Glutamatergic neuron (in vitro differentiated cells): ENCODE measurements around the gene OR2V1. TPM values are rescaled to one million over a fixed set of nuclear protein-coding genes. Genes with fewer than 3 reads are reported as not detected.
"Not testable (repeated sequence)": the region's sequence is repeated elsewhere in the genome, so short reads cannot be mapped to it uniquely, and the experiment has no call there.

Experiments
- DNase-seq: peaks from one replicate; pipeline ENCODE4 v3.0.0; 2022
- H3K27ac Mint-ChIP-seq: one replicate; pipeline ENCODE4 v1.8.0; 2020; ENCODE audit warnings: mild to moderate bottlenecking, mixed read lengths, inconsistent platforms; ENCODE audit not compliant: unreplicated experiment
- H3K27me3 Mint-ChIP-seq: one replicate; pipeline ENCODE4 v1.8.0; 2020; ENCODE audit warnings: mild to moderate bottlenecking, moderate library complexity, mixed read lengths, inconsistent platforms; ENCODE audit not compliant: unreplicated experiment
- H3K36me3 Mint-ChIP-seq: one replicate; pipeline ENCODE4 v1.8.0; 2020; ENCODE audit warnings: mild to moderate bottlenecking, mixed read lengths, inconsistent platforms; ENCODE audit not compliant: unreplicated experiment
- H3K4me1 Mint-ChIP-seq: one replicate; pipeline ENCODE4 v1.8.0; 2020; ENCODE audit warnings: mild to moderate bottlenecking, low read depth, mixed read lengths, inconsistent platforms; ENCODE audit not compliant: unreplicated experiment
- H3K4me3 Mint-ChIP-seq: one replicate; pipeline ENCODE4 v1.8.0; 2020; ENCODE audit warnings: mild to moderate bottlenecking, mixed read lengths, inconsistent platforms; ENCODE audit not compliant: unreplicated experiment
- H3K9me3 Mint-ChIP-seq: one replicate; pipeline ENCODE4 v1.8.0; 2020; ENCODE audit warnings: mild to moderate bottlenecking, moderate library complexity, mixed read lengths, inconsistent platforms; ENCODE audit not compliant: unreplicated experiment
- total RNA-seq: library from RNA; stranded (reverse); fragmentation: NEBNext Ultra II Directional; extraction: Animal tissue kit (Norgen Biotek cat#: 25700); gene quantifications from one replicate; pipeline ENCODE4 v1.2.1, GENCODE V29; 2021; ENCODE audit not compliant: unreplicated experiment
- TF ChIP-seq, protein P1 (sequence below): fragments of 200-600 bp; sonication (generic); IDR thresholded peaks from one replicate; pipeline ENCODE4 v1.5.0; 2021; ENCODE audit not compliant: partially characterized antibody, unreplicated experiment

The OR2V1 gene
- total RNA-seq, 1 donor from 2014 or later = not detected

DNA sequence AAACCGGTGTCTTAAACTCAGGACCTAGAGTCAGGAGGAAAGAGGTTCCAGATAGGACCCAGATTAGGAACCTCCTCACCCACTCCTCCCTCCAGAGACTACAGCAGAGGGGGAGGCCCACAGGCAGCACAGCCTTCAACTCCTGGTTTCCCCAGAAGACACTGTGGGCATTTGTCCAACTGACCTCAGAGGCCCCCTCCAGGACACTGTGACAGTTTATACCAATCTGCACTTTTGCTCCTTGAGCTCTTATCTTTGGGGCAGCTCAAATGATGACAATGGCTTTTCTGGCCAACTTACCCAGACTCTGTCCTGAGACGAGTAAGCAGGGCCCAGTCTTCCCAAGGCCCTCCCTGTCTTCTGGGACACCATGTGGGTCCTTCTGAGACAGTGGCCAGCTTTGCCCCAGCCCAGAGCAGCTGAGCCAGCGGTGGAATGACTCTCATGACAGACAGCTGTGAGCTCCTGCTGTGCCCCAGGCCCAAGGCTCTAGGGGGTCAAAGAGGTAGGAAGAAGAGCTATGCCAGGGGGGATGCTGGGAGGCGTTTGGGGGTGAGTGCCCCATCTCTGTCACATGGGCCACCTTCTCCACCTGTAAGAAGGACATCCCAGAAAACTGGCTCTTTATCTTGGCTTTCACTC lies 30.7 kb upstream of the OR2V1 start:
- TF ChIP-seq, protein P1, sequence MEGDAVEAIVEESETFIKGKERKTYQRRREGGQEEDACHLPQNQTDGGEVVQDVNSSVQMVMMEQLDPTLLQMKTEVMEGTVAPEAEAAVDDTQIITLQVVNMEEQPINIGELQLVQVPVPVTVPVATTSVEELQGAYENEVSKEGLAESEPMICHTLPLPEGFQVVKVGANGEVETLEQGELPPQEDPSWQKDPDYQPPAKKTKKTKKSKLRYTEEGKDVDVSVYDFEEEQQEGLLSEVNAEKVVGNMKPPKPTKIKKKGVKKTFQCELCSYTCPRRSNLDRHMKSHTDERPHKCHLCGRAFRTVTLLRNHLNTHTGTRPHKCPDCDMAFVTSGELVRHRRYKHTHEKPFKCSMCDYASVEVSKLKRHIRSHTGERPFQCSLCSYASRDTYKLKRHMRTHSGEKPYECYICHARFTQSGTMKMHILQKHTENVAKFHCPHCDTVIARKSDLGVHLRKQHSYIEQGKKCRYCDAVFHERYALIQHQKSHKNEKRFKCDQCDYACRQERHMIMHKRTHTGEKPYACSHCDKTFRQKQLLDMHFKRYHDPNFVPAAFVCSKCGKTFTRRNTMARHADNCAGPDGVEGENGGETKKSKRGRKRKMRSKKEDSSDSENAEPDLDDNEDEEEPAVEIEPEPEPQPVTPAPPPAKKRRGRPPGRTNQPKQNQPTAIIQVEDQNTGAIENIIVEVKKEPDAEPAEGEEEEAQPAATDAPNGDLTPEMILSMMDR = no peak
- Mint-ChIP-seq H3K36me3 (no peaks in the 10 kb centered on the region), H3K9me3 (peaks cover 11% of the 10 kb centered on the region), H3K4me1 (peaks cover 6% of the 10 kb centered on the region), H3K27ac (no peak overlapping the region), H3K27me3 (peaks cover 17% of the 10 kb centered on the region), H3K4me3 (peak overlapping the region; percentile 72)
- DNase-seq = no peak

DNA sequence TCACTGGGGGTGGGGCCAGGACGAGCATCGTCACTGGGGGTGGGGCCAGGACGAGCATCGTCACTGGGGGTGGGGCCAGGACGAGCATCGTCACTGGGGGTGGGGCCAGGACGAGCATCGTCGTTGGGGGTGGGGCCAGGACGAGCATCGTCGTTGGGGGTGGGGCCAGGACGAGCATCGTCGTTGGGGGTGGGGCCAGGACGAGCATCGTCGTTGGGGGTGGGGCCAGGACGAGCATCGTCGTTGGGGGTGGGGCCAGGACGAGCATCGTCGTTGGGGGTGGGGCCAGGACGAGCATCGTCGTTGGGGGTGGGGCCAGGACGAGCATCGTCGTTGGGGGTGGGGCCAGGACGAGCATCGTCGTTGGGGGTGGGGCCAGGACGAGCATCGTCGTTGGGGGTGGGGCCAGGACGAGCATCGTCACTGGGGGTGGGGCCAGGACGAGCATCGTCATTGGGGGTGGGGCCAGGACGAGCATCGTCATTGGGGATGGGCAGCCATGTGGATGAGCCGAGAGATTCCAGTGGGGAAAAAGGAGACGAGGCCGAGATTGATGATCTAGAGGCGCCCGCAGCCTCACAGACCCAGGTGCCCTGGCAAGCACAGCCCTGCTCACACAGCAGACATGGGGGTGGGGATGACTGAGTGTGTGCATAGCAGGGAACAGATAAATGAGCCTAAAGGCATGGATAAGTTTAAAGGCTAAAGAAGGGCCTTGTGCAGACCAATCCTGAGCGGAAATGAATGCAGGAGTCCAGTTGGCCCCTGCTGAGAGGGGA lies 30.0 kb upstream of the OR2V1 start:
- H3K4me3 Mint-ChIP-seq = peak overlapping the region; percentile 72
- H3K27me3 Mint-ChIP-seq = peaks cover 17% of the 10 kb centered on the region
- not testable (repeated sequence) for H3K36me3 Mint-ChIP-seq, H3K4me1 Mint-ChIP-seq
- H3K27ac Mint-ChIP-seq = peak overlapping the region; percentile 84
- peak; percentile 60 for DNase-seq
- H3K9me3 Mint-ChIP-seq = peaks cover 11% of the 10 kb centered on the region

DNA sequence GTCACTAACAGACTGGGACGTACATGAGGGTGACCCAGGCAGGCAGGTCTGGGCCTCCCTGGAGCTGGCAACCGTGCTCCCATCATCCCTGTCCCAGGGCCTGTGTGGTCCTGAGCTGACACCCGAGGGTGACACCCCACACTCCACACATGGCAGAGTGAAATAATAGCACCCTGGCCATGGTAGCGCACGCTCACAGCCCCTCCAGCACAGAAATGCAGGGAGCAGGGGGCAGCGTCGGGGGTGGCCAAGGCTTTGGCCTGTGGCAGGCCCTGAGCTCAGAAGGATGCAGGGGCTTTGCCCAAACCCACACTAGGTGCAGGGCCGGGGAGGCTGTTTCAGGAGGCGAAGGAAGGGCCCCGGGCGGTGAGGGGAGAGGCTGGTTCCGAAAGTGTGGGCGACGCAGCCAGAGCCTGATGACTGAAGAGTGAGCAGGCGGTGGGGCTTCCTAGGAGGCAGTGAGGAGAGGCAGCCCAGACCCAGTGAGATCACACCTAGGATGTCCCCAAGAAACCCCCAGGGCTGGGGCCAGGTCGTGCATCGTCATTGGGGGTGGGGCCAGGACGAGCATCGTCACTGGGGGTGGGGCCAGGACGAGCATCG lies 29.3 kb upstream of the OR2V1 start:
- H3K36me3 Mint-ChIP-seq = no peaks in the 10 kb centered on the region
- TF ChIP-seq, protein P1 = no peak
- peak overlapping the region; percentile 67 for H3K4me3 Mint-ChIP-seq
- peaks cover 6% of the 10 kb centered on the region for H3K4me1 Mint-ChIP-seq
- DNase-seq = peak; percentile 78
- peak overlapping the region; percentile 73 for H3K27ac Mint-ChIP-seq
- peaks cover 14% of the 10 kb centered on the region for H3K27me3 Mint-ChIP-seq
- peaks cover 13% of the 10 kb centered on the region for H3K9me3 Mint-ChIP-seq

- peaks cover 13% of the 10 kb centered on the region for H3K9me3 Mint-ChIP-seq
- peaks cover 6% of the 10 kb centered on the region for H3K4me1 Mint-ChIP-seq
- H3K27me3 Mint-ChIP-seq = peaks cover 14% of the 10 kb centered on the region
- DNase-seq = peak; percentile 95
- no peaks in the 10 kb centered on the region for H3K36me3 Mint-ChIP-seq
- peak overlapping the region; percentile 74 for H3K4me3 Mint-ChIP-seq
- H3K27ac Mint-ChIP-seq = peak overlapping the region; percentile 53
- TF ChIP-seq, protein P1 = peak; percentile 80
Observed at GRCh38 chr5:181159286-181160151, 28.6 kb upstream of the OR2V1 start.

DNA sequence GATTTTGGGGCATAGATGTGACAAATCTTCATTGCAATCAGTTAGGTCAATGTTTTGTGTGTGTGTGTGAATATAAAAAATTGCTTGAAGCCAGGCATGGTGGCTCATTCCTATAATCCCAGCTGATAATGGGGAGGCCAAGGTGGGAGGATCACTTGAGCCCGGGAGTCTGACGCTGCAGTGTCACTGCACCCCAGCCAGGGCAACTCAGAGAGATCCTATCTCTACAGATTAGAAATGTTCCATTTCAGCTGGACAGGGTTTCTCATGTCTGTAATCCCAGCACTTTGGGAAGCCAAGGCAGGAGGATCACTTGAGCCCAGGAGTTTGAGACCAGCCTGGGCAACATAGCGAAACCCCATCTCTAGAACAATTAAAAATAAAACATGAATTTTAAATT lies 27.9 kb upstream of the OR2V1 start:
- TF ChIP-seq, protein P1 = no peak

More for the DNA sequence above, 27.9 kb upstream of the OR2V1 start:
- DNase-seq = no peak
- peaks cover 6% of the 10 kb centered on the region for H3K4me1 Mint-ChIP-seq
- no peak overlapping the region for H3K4me3 Mint-ChIP-seq
- peaks cover 11% of the 10 kb centered on the region for H3K9me3 Mint-ChIP-seq
- peaks cover 14% of the 10 kb centered on the region for H3K27me3 Mint-ChIP-seq
- H3K36me3 Mint-ChIP-seq = no peaks in the 10 kb centered on the region
- peak overlapping the region; percentile 53 for H3K27ac Mint-ChIP-seq
